ENCODE data around the gene CHPF2.
A peak's percentile ranks its signal among the peaks of the same experiment; 100 is the strongest.

CHPF2 gene

GRCh38 chr7:151260471-151260870 lies 28.2 kb downstream of the CHPF2 start:
- no peak for DNase-seq

GRCh38 chr7:151260883-151261282 lies 28.6 kb downstream of the CHPF2 start:
- no peak for DNase-seq

DNA sequence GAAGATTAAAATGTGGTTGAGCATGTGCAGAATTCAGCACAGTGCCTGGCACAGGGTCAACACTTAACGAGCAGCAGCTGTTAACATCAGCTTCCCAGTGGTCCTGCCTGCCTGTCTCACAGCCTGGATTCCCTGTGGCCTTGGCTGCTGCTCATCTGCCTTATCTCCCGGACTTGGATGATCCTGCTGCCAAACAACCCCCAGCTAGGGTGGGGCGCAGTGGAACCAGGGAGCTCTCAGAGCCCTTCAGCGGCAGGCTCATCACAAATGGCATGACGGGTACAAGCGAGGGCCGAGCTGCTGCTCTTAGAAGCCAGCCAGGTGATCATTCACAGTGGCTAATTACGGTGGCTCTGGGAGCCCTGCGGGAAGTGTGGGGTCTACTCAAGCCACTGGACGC lies 29.2 kb downstream of the CHPF2 start:
- no peak for DNase-seq

DNA sequence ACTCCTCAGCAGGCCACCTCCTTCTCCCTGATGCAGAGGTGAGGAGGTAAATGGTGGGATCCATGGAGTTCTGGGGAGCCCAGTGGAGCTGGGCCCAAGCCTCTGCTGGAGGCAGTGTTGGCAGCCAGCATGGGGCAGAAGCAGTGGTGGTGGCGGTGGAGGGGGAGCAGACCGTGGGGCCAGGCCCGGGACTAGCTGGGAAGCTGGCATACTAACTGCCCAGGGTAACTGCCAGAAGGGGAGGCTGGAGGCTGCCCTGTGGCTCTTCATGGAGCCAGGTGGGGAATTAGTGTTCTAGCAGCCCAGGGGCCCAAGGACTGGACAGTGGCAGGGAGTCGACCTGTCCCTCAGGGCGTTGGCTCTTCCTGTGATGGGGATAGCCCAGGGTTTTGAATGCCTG lies 32.3 kb downstream of the CHPF2 start:
- DNase-seq: no peak

DNA sequence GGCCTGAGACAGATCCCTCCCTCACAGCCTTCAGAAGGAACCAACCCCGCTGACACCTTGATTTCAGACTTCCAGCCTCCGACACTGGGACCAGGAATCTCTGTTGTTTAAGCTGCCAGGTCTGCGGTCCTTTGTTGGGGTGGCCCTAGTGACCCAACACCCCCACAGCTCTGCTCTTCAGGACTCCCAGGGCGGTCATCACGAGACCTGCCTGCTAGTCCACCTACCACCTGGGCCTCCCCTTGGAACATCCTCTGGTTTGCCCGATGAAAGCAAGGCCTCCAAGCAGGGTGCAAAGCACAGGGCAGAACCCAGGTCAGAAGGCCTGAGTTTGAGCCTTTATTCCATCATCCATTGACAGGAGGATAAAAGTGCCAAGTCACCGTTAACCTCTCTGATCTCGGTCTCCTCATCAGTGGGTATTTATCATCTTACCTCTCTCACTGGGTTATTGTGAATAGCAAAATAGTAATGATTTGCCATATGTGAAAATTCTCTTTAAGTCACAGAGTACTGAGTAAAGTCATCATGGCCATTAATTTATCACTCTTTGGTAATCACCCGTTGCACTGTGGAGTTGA lies 33.2 kb downstream of the CHPF2 start:
- no peak for DNase-seq

DNA sequence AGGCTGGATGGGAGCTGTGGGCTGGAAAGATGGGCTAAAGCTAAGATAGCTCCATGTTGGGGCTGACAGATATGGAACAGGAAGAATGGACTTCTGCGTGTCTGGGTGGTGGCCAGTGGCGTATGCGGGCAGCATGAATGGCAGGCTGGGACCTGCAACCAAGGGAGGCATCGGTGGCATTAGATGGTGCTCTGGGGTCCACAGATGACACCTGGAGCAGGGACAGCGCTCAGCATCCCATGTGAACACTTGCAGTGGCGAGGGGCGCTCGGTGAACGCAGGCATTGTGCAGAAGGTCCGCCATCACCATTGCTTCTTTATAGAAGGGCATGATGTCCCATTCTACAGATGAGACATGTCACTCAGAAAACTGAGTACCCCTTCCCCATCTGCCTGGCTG lies 37.2 kb downstream of the CHPF2 start:
- DNase-seq: no peak

- peak in 3 of 51 donors; percentile 22 to 33 (median 27) for DNase-seq
Measured at GRCh38 chr7:151271699-151272355, 39.5 kb downstream of the CHPF2 start.

DNA sequence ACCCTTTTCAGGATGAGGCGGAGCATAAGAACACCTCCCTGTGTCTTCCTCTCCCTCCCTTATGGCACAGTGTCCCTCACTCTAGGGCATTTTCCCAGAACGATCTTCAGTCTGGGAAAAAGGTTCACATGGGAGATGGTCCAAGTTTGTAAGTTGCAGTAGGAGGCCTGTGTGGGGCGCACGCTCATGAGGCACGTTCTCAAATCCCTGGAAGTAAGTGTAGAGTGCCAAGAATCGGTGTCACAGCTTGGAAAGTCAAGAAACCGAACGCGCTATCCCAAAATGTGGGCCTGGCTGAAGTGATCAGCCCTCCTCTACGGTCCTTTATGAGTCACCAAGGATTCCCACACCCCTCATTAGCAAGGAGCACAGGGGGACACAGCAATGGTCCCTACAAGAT lies 40.1 kb downstream of the CHPF2 start:
- peak in 1 of 51 donors; percentile 30 for DNase-seq

GRCh38 chr7:151272877-151273276 lies 40.6 kb downstream of the CHPF2 start:
- no peak for DNase-seq

DNA sequence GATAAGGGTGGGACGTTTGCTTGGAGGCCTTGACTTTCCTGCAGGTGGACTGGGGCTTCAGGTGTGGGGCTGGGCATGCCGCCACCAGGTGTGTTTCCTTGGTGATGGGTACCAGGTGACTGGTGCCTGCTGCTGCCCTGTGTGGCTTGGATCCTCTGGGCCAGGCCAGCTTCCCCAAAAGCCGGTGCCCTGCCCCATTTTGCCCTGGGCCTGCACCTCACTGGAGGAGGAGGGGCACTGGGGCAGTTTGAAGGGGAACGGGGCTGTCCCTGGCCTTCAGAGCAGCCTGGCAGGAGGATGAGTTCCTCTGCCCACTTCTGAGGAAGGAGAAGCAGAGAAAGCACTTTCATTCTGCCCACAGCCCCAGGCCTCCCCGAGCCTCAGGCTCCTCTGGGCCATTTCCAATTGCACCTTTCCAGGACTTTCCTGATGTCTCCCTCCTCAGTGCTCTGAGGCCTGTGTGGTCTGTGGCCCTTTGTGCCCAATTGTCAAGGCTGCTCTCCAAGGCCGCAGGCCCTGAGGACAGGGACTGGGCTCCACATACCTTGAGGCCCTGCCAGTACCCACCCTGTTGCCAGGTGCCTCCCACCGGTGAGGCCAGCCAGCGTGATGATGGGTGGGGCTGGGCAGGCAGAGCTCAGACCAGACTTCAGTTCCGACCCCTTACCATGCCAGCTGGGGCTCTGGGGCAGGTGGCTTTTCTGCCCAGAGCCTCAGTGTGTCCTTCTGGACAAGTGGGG lies 41.5 kb downstream of the CHPF2 start:
- DNase-seq: no peak

DNA sequence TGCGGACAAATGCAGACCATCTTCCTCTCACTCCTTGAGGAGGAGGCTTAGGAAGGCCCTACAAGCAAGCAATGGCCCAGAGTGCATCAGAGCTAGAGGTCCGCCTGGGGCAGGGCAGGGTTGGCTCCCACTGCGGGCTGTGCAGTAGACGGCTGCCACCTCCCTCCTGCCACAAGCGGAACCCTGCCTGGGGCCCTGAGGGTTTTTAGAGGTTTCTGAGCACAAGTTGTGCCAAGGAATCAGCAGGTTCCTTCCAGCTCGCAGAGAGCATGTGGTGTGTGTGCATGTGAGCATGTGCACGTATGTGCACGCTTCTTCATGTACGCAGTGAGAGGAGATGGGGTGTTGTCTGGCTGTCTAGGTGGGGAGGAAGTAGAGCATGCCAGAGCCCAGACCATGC lies 42.1 kb downstream of the CHPF2 start:
- DNase-seq: no peak

DNA sequence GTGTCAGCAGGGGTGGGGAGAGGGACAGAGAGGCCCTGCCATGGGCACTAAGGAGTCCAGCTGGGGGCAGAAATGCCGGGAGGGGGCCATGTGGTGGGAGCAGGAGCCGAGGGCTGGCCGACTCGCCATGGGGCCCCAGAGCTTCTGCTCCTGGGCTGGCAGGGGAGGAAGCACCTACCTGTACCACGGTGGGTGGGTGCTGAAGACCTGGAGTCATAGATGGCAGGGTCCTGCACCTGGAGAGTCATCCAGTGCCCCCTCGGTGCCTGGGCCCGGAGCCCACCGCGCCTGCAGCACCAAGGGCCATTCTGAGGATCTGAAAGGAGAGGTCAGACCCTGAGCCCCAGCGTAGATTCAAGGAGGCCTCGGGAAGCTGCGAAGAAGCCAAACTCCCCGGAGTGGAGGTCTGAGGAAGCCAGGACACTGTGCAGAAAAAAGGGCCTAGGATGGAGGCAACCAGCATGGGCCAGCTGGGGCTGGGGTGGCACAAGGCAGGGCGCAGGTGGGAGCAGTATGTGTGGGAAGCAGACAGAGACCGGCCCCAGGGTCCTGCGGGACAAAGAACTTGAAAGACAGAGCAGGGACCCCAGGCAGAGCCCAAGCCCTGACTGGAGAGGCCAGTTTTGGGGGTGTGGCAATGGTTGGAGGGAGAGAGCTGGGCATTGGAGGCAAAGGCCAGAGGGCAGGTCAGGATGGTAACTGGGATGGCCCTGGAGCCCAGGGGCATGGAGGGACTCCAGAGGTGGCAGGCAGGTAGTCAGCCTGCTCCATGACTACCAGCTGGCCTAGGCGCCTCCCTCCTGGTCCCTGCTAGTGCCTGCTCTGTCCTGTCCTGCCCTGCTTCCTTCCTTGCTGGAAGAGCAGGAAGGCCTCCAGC lies 42.9 kb downstream of the CHPF2 start:
- DNase-seq: no peak

DNA sequence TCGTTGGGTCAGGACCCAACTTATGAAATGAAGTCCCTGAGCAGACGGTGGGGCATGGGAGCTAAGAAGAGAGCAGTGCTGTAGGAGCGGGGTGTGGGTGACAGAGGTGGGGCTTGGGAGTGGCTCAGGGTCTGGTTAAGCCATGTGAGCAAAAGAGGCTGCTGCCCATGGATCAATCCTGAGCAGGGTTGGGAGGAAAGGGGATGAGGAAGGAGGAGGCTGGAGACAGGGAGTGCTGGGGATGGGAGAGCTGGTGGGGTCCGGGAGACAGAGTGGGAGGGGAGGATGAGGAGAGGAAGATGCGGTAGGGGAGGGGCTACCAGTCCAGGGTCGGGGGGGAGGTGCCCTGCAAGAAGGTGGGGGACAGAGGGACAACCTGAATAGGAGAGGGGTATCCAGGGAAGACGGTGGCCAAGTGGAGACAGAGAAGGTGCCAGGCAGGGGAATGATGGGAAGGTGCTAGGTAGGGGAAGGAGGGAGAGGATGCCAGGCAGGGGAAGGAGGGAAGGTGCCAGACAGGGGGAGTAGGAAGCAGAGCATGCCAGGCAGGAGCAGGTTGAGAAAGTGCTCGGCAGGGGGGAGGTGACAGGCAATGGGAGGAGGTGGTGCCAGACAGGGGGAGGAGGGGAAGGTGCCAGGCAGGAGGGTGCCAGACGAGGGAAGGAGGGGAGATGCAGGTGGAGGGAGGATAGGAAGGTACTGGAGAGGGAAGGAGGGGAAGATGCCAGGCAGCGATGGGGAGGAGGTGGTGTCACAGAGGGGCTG lies 43.7 kb downstream of the CHPF2 start:
- peak in 6 of 51 donors; percentile 23 to 65 (median 38) for DNase-seq

DNA sequence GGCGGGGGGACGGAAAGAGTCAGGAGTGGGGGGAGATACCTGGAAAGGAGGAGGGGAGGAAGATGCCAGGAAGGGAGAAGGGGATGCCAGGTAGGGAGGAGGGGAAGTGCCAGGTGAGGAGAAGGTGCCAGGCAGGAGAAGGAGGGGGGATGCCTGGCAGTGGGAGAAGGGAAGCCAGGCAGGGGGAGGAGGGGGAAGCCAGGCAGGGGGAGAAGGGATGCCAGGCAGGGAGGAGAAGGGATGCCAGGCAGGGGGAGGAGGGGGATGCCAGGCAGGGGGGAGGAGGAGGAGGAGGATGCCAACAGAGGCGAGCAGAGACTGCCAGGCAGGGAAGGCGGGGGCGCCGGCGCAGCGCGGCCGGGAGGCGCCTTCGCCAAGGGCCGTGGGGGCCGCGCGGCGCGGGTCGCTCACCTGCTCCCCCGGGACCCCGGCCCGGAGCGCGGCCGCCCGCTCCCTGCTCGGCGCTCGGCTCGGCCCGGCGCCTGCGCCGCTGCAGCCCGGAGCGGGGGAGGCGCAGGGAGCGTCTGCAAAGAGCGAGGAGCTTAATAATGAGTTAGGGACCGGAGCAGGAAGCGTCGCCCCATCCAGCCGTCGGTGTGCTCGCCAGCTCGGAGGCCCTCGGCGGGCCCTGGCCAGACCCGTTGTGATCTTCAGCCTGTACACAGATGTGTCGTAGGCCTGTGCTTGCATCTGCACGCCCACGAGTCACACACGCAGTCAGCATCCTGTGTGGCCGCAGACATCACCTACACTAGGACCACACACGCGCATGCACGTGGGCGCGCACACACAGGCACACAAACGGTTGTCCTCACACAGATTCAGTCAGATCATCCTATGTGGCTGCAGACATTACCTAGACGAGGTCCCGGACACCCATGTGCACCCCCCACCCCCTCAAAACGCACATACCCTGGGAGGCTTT lies 44.6 kb downstream of the CHPF2 start:
- peak in 29 of 51 donors; percentile 15 to 73 (median 53) for DNase-seq

DNA sequence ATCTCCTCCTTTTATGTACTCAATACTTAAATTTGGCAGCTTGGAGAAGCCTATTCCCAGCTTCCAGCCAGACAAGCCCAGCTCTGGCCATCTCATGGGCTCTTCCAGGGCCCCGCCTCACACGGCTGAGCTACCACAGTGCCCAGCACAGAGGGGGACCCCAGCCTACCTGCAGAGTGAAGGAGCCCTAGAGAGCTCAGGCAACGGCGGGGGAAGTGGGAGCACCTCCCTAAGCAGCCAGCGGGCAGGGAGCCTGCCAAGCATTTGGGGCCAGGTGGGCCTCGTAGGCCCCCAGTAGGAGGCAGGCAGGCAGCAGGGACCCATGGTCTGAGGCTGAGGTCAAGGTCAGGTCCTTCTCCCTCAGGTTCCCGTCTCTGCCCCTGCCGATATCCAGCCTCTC lies 45.3 kb downstream of the CHPF2 start:
- DNase-seq: no peak

DNA sequence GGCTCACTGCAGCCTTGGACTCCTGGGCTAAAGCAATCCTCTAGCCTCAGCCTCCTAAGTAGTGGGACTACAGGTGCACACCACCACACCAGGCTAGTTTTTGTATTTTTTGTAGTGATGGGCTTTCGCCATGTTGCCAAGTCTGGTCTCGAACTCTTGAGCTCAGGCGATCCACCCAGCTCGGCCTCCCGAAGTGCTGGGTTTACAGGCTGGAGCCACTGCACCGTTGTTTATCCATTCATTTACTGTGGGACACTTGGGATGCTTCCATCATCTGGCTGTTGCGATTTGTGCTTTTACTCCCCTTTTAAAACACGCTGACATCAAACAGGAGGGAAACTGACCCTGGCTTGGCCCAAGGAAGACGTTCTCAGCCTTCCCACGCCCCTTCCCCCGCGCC lies 46.7 kb downstream of the CHPF2 start:
- DNase-seq: no peak

GRCh38 chr7:151279868-151280267 lies 47.6 kb downstream of the CHPF2 start:
- no peak for DNase-seq

DNA sequence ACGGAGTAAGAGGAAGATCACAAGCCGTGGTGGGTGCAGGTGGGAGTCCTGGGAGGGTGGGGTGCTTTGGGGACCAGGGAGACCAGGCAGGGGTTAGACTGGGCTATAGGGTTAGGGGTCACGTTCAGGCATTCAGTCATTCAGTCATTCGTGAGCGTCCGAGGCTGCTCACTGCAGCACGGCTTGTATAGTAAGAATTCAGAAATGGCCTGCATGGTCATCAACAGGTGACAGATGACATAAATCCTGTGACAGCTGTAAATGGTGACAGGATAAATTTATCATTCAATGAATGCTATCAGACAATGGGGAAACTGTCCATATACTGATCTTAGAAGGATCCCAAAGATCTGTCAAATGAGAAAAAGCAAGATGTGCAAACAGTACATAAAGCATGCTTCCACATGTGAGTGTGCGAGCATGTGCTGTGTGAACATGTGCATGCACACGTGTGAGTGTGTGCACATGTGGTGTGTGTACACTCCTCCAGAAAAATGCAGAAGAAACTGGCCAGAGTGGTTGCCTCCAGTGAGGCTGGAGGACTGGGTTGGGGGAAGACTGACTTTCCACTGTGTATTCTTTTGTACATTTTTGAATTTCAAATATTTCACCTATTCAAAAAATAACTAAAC lies 48.2 kb downstream of the CHPF2 start:
- no peak for DNase-seq

DNA sequence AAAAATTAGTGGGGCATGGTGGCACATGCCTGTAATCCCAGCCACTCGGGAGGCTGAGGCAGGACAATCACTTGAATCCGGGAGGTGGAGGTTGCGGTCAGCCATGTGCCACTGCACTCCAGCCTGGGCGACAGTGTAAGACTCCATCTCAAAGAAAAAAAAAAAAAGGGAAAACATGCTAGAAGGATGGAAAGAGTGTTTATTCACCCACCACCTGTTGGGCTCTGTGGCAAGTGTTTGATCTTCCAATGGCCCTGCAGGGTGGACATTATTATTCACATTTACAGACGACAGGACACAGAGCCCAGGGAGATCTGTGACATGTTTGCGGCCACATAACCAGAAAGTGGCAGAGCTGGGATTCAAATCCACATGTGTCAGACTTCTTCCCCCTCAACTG lies 49.4 kb downstream of the CHPF2 start:
- no peak for DNase-seq
